PC-9 (cell line): ENCODE measurements around the gene ACTR10. TPM values are rescaled to one million over a fixed set of nuclear protein-coding genes. Genes with fewer than 3 reads are reported as not detected.

Experiments
- BruUV-seq: library from RNA; stranded (reverse); fragments of 400-500 nt; replicated peaks from 2 replicates; lab custom pipeline; 2021; lab: Mats Ljungman, UMichigan
- CTCF ChIA-PET: fragments of 300-600 bp; sonication (Branson Sonifier 250); formaldehyde crosslinking; loops from one replicate; lab custom pipeline; 2022; ENCODE audit warnings: antibody characterized with exemption; lab: Charles Lee
- POLR2A ChIA-PET: fragments of 300-600 bp; sonication (Branson Sonifier 250); formaldehyde crosslinking; loops from one replicate; lab custom pipeline; 2022; ENCODE audit warnings: antibody characterized with exemption; ENCODE audit not compliant: unreplicated experiment; lab: Charles Lee
- DNase-seq, 2 experiments: peaks; one replicate each; pipeline versions ENCODE4 v3.0.0 to v3.0.0-alpha.2; 2015 to 2022; ENCODE audit warnings: mixed read lengths in 1 of 2
- H2AFZ ChIP-seq: fragments of 200-600 bp; sonication (generic); 2 replicates; pipeline ENCODE4 v1.8.1; 2017; ENCODE audit warnings: antibody characterized with exemption
- H3F3A ChIP-seq: fragments of 200-600 bp; sonication (generic); 2 replicates; pipeline ENCODE4 v1.8.1; 2017; ENCODE audit warnings: antibody characterized with exemption, mild to moderate bottlenecking, low read depth; ENCODE audit not compliant: insufficient read depth
- H3K27ac ChIP-seq: fragments of 200-600 bp; sonication (generic); 2 replicates; pipeline ENCODE4 v1.6.1; 2016; ENCODE audit warnings: mixed run types
- H3K27me3 ChIP-seq: fragments of 200-600 bp; sonication (generic); 2 replicates; pipeline ENCODE4 v1.6.1; 2016; ENCODE audit warnings: low read depth, mixed run types; ENCODE audit not compliant: insufficient read depth
- H3K36me3 ChIP-seq: fragments of 200-600 bp; sonication (generic); 2 replicates; pipeline ENCODE4 v1.6.1; 2016; ENCODE audit warnings: low read depth, mixed run types
- H3K4me1 ChIP-seq: fragments of 200-600 bp; sonication (generic); replicated peaks from 2 replicates; pipeline ENCODE4 v1.6.1; 2016; ENCODE audit warnings: mixed run types; ENCODE audit not compliant: insufficient read depth
- H3K4me2 ChIP-seq: fragments of 200-600 bp; sonication (generic); 2 replicates; pipeline ENCODE4 v1.6.1; 2017; ENCODE audit warnings: mixed run types
- H3K4me3 ChIP-seq: fragments of 200-600 bp; sonication (generic); 2 replicates; pipeline ENCODE4 v1.6.1; 2016; ENCODE audit warnings: mixed run types
- H3K79me2 ChIP-seq: fragments of 200-600 bp; sonication (generic); 2 replicates; pipeline ENCODE4 v1.6.1; 2017; ENCODE audit warnings: low read depth, mixed run types
- H3K9me2 ChIP-seq: fragments of 200-600 bp; sonication (generic); 2 replicates; pipeline ENCODE4 v1.8.1; 2017; ENCODE audit warnings: mild to moderate bottlenecking; ENCODE audit not compliant: insufficient read depth
- H3K9me3 ChIP-seq: fragments of 200-600 bp; sonication (generic); 2 replicates; pipeline ENCODE4 v1.8.1; 2016; ENCODE audit warnings: low read depth; ENCODE audit not compliant: insufficient read depth
- H4K20me1 ChIP-seq: fragments of 200-600 bp; sonication (generic); 2 replicates; pipeline ENCODE4 v1.8.1; 2017; ENCODE audit not compliant: insufficient read depth
- EZH2 ChIP-seq: fragments of 200-600 bp; sonication (generic); IDR thresholded peaks from 2 replicates; pipeline ENCODE4 v1.8.0; 2017; ENCODE audit warnings: antibody characterized with exemption, low read depth
- intact Hi-C: fragments of 100-400 bp; cut with micrococcal nuclease; formaldehyde crosslinking; loops from one replicate; pipeline ENCODE4 v1.10.0; 2022; ENCODE audit not compliant: unreplicated experiment
- total RNA-seq: library from RNA; stranded (reverse); gene quantifications from 2 replicates; pipeline ENCODE4 v1.2.3, GENCODE V29; 2021
- TF ChIP-seq, protein P1 (sequence below): fragments of 200-600 bp; sonication (generic); conservative IDR thresholded peaks from 2 replicates; pipeline ENCODE4 v1.6.1; 2017; ENCODE audit warnings: mixed run types, antibody characterized with exemption, mild to moderate bottlenecking, moderate library complexity

ACTR10 gene
- total RNA-seq, 1 experiment from 2014 or later: 36.3 TPM

DNA sequence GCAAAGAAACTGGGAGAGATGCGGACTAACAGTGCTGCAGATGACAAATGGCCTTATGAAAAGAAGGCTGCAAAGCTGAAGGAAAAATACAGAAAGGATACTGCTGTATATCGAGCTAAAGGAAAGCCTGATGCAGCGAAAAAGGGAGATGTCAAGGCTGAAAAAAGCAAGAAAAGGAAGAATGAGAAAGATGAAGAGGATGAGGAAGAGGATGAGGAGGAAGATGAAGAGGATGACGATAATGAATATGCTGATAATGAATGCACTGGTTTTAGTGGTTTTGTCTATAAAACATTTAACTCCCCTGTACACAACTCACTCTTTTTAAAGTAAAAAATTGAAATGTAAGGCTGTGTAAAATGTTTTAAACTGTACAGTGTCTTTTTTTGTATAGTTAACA lies 85.2 kb downstream of the ACTR10 start:
- DNase-seq: no peak
- no peaks in the 10 kb centered on the region for H3K4me1 ChIP-seq
- intact Hi-C loops: no loop called here
- H4K20me1 ChIP-seq: peaks cover 43% of the 10 kb centered on the region
- H3K4me3 ChIP-seq: no peak overlapping the region
- peaks cover 71% of the 10 kb centered on the region for H3K79me2 ChIP-seq
- no peak overlapping the region for H3K4me2 ChIP-seq
- no peak overlapping the region for H3K27ac ChIP-seq
- no peaks in the 10 kb centered on the region for H3K9me3 ChIP-seq
- H3K36me3 ChIP-seq: peaks cover 42% of the 10 kb centered on the region
- ChIA-PET POLR2A (no interaction called here), CTCF (no interaction called here)
- H3F3A ChIP-seq: peaks cover 5% of the 10 kb centered on the region
- TF ChIP-seq, protein P1, sequence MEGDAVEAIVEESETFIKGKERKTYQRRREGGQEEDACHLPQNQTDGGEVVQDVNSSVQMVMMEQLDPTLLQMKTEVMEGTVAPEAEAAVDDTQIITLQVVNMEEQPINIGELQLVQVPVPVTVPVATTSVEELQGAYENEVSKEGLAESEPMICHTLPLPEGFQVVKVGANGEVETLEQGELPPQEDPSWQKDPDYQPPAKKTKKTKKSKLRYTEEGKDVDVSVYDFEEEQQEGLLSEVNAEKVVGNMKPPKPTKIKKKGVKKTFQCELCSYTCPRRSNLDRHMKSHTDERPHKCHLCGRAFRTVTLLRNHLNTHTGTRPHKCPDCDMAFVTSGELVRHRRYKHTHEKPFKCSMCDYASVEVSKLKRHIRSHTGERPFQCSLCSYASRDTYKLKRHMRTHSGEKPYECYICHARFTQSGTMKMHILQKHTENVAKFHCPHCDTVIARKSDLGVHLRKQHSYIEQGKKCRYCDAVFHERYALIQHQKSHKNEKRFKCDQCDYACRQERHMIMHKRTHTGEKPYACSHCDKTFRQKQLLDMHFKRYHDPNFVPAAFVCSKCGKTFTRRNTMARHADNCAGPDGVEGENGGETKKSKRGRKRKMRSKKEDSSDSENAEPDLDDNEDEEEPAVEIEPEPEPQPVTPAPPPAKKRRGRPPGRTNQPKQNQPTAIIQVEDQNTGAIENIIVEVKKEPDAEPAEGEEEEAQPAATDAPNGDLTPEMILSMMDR: no peak
- TF ChIP-seq EZH2: no peak
- no peaks in the 10 kb centered on the region for H3K27me3 ChIP-seq
- no TSS peak for BruUV-seq
- H3K9me2 ChIP-seq: no peaks in the 10 kb centered on the region
- no peak overlapping the region for H2AFZ ChIP-seq

Other genes starting within 250 kb of the ACTR10 start
- not detected in 2 replicates for gene ARMH4, start 47.9 kb upstream of the ACTR10 start, total RNA-seq
- gene PSMA3, start 44.7 kb downstream of the ACTR10 start, total RNA-seq: 202 and 277 TPM in 2 replicates
- 17.0 and 22.2 TPM in 2 replicates for gene ARID4A, start 98.4 kb downstream of the ACTR10 start, total RNA-seq
- gene TOMM20L, start 195.8 kb downstream of the ACTR10 start, total RNA-seq: not detected in 2 replicates
- gene TIMM9, start 227.4 kb downstream of the ACTR10 start, total RNA-seq: 37.0 and 42.7 TPM in 2 replicates
- gene KIAA0586, start 227.6 kb downstream of the ACTR10 start, total RNA-seq: 13.2 and 20.4 TPM in 2 replicates